Adrenal gland (tissue), 5 donors: ENCODE results near the gene TIA1.

ENCODE experiments used
- CTCF ChIP-seq, 6 experiments: fragments of 450-650 bp in 4 of 6; fragments of 200-600 bp in 2 of 6; sonication (generic) in 1 of 6; IDR thresholded peaks; 1 replicate in 5 of 6; 2 replicates in 1 of 6; pipeline versions ENCODE4 v1.5.1 to v1.8.0; 2016 to 2021; ENCODE audit warnings: antibody characterized with exemption in 6 of 6, mild to moderate bottlenecking in 2 of 6, moderate library complexity in 1 of 6
- POLR2A ChIP-seq, 2 donors: fragments of 450-650 bp; IDR thresholded peaks; one replicate each; pipeline ENCODE4 v1.6.1; 2017; ENCODE audit warnings: antibody characterized with exemption in 2 of 2, mild to moderate bottlenecking in 2 of 2, moderate library complexity in 1 of 2
- donor health status: DM: no; HTN: no; CAD: no.

- TF ChIP-seq POLR2A (IDR thresholded peaks at IDR 0.05) (no peak), CTCF (IDR thresholded peaks at IDR 0.05) (no peak)
These were observed 57.1 kb downstream of the TIA1 start for GRCh38 chr2:70191244-70191735.
